Measurements from ENCODE around the gene KLLN. TPM values are rescaled to one million over a fixed set of nuclear protein-coding genes. Genes with fewer than 3 reads are reported as not detected.

Gene KLLN
- total and polyA plus RNA-seq, 2 of the 13 experiments (the other 11 are each of a cell fraction or from before 2014, with no cell fraction given), result 0.08 to 0.44 TPM

DNA sequence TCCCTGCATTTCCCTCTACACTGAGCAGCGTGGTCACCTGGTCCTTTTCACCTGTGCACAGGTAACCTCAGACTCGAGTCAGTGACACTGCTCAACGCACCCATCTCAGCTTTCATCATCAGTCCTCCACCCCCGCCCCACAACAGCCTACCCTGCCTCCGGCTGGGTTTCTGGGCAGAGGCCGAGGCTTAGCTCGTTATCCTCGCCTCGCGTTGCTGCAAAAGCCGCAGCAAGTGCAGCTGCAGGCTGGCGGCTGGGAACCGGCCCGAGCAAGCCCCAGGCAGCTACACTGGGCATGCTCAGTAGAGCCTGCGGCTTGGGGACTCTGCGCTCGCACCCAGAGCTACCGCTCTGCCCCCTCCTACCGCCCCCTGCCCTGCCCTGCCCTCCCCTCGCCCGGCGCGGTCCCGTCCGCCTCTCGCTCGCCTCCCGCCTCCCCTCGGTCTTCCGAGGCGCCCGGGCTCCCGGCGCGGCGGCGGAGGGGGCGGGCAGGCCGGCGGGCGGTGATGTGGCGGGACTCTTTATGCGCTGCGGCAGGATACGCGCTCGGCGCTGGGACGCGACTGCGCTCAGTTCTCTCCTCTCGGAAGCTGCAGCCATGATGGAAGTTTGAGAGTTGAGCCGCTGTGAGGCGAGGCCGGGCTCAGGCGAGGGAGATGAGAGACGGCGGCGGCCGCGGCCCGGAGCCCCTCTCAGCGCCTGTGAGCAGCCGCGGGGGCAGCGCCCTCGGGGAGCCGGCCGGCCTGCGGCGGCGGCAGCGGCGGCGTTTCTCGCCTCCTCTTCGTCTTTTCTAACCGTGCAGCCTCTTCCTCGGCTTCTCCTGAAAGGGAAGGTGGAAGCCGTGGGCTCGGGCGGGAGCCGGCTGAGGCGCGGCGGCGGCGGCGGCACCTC lies at the start of gene KLLN, which contains the start of gene PTEN (continued):
- TF ChIP-seq, protein P1, sequence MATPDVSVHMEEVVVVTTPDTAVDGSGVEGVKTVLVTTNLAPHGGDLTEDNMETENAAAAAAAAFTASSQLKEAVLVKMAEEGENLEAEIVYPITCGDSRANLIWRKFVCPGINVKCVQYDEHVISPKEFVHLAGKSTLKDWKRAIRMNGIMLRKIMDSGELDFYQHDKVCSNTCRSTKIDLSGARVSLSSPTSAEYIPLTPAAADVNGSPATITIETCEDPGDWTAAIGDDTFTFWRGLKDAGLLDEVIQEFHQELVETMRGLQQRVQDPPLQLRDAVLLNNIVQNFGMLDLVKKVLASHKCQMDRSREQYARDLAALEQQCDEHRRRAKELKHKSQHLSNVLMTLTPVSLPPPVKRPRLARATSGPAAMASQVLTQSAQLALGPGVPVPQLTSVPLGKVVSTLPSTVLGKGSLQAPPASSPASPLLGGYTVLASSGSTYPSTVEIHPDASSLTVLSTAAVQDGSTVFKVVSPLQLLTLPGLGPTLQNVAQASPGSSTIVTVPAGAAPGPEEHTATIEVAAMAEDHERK (CRISPR knock-in tag; IDR thresholded peaks at IDR 0.05; ENCODE audit: low read depth), result no peak; the same call in 1 of the 2 replicates
- TF ChIP-seq, protein P2, sequence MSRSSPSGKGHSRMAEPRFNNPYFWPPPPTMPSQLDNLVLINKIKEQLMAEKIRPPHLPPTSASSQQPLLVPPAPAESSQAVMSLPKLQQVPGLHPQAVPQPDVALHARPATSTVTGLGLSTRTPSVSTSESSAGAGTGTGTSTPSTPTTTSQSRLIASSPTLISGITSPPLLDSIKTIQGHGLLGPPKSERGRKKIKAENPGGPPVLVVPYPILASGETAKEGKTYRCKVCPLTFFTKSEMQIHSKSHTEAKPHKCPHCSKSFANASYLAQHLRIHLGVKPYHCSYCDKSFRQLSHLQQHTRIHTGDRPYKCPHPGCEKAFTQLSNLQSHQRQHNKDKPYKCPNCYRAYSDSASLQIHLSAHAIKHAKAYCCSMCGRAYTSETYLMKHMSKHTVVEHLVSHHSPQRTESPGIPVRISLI (CRISPR knock-in tag; IDR thresholded peaks at IDR 0.05; ENCODE audit: borderline replicate concordance), result peak; percentile 44; the same call in 1 of the 2 replicates
- no peak; the same call in 1 of the 2 replicates for TF ChIP-seq EEA1 (CRISPR knock-in tag; IDR thresholded peaks at IDR 0.05; ENCODE audit: borderline replicate concordance)
- TF ChIP-seq, protein P3, sequence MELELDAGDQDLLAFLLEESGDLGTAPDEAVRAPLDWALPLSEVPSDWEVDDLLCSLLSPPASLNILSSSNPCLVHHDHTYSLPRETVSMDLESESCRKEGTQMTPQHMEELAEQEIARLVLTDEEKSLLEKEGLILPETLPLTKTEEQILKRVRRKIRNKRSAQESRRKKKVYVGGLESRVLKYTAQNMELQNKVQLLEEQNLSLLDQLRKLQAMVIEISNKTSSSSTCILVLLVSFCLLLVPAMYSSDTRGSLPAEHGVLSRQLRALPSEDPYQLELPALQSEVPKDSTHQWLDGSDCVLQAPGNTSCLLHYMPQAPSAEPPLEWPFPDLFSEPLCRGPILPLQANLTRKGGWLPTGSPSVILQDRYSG (CRISPR knock-in tag; IDR thresholded peaks at IDR 0.05), result peak; percentile 29; the same call in 1 of the 2 replicates
- TF ChIP-seq SMYD3 (CRISPR knock-in tag; IDR thresholded peaks at IDR 0.05), result no peak
- no peak for TF ChIP-seq ZNF317 (CRISPR knock-in tag; IDR thresholded peaks at IDR 0.05)
- TF ChIP-seq, protein P4, sequence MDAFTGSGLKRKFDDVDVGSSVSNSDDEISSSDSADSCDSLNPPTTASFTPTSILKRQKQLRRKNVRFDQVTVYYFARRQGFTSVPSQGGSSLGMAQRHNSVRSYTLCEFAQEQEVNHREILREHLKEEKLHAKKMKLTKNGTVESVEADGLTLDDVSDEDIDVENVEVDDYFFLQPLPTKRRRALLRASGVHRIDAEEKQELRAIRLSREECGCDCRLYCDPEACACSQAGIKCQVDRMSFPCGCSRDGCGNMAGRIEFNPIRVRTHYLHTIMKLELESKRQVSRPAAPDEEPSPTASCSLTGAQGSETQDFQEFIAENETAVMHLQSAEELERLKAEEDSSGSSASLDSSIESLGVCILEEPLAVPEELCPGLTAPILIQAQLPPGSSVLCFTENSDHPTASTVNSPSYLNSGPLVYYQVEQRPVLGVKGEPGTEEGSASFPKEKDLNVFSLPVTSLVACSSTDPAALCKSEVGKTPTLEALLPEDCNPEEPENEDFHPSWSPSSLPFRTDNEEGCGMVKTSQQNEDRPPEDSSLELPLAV (CRISPR knock-in tag; conservative IDR thresholded peaks at IDR 0.05; ENCODE audit: low read depth), result no peak
- TF ChIP-seq ZNF326 (CRISPR knock-in tag; IDR thresholded peaks at IDR 0.05; ENCODE audit: borderline replicate concordance), result no peak
- TF ChIP-seq, protein P5, sequence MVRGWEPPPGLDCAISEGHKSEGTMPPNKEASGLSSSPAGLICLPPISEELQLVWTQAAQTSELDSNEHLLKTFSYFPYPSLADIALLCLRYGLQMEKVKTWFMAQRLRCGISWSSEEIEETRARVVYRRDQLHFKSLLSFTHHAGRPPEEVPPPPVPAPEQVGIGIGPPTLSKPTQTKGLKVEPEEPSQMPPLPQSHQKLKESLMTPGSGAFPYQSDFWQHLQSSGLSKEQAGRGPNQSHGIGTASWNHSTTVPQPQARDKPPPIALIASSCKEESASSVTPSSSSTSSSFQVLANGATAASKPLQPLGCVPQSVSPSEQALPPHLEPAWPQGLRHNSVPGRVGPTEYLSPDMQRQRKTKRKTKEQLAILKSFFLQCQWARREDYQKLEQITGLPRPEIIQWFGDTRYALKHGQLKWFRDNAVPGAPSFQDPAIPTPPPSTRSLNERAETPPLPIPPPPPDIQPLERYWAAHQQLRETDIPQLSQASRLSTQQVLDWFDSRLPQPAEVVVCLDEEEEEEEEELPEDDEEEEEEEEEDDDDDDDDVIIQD (CRISPR knock-in tag; IDR thresholded peaks at IDR 0.05; ENCODE audit: low read depth), result peak; percentile 89
- TF ChIP-seq GLI4 (CRISPR knock-in tag; IDR thresholded peaks at IDR 0.05; ENCODE audit: borderline replicate concordance), result no peak
- TF ChIP-seq ZFP36L1 (CRISPR knock-in tag; IDR thresholded peaks at IDR 0.05), result peak; percentile 71; the same call in 1 of the 2 replicates
- TF ChIP-seq ZNF143 (CRISPR knock-in tag; IDR thresholded peaks at IDR 0.05), result peak; percentile 40; the same call in 1 of the 2 replicates
- TF ChIP-seq, protein P6, sequence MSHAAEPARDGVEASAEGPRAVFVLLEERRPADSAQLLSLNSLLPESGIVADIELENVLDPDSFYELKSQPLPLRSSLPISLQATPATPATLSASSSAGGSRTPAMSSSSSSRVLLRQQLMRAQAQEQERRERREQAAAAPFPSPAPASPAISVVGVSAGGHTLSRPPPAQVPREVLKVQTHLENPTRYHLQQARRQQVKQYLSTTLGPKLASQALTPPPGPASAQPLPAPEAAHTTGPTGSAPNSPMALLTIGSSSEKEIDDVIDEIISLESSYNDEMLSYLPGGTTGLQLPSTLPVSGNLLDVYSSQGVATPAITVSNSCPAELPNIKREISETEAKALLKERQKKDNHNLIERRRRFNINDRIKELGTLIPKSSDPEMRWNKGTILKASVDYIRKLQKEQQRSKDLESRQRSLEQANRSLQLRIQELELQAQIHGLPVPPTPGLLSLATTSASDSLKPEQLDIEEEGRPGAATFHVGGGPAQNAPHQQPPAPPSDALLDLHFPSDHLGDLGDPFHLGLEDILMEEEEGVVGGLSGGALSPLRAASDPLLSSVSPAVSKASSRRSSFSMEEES (CRISPR knock-in tag; IDR thresholded peaks at IDR 0.05), result peak; percentile 81; the same call in 1 of the 2 replicates
- peak; percentile 60; the same call in 1 of the 2 replicates for TF ChIP-seq TGIF2 (CRISPR knock-in tag; IDR thresholded peaks at IDR 0.05)
- TF ChIP-seq, protein P7, sequence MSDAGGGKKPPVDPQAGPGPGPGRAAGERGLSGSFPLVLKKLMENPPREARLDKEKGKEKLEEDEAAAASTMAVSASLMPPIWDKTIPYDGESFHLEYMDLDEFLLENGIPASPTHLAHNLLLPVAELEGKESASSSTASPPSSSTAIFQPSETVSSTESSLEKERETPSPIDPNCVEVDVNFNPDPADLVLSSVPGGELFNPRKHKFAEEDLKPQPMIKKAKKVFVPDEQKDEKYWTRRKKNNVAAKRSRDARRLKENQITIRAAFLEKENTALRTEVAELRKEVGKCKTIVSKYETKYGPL (CRISPR knock-in tag; IDR thresholded peaks at IDR 0.05), result no peak
- TF ChIP-seq, protein P8, sequence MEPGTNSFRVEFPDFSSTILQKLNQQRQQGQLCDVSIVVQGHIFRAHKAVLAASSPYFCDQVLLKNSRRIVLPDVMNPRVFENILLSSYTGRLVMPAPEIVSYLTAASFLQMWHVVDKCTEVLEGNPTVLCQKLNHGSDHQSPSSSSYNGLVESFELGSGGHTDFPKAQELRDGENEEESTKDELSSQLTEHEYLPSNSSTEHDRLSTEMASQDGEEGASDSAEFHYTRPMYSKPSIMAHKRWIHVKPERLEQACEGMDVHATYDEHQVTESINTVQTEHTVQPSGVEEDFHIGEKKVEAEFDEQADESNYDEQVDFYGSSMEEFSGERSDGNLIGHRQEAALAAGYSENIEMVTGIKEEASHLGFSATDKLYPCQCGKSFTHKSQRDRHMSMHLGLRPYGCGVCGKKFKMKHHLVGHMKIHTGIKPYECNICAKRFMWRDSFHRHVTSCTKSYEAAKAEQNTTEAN (CRISPR knock-in tag; conservative IDR thresholded peaks at IDR 0.05), result 0 out of 2 replicates have a peak, but pooled peaks have one; percentile 69
- TF ChIP-seq KDM1A (CRISPR knock-in tag; IDR thresholded peaks at IDR 0.05), result peak; percentile 81

Measured in HepG2 (cell line).